BE2C (cell line): ENCODE results near the gene CRISP3.
A peak's percentile ranks its signal among the peaks of the same experiment; 100 is the strongest.

Experiments used
- DNase-seq: peaks from one replicate; pipeline ENCODE4 v3.0.0-alpha.2; 2020
- H3K27me3 ChIP-seq: fragments of 250-450 bp; sonication (Bioruptor Pico); 2 replicates; pipeline ENCODE4 v1.5.1; 2020; ENCODE audit warnings: mild to moderate bottlenecking
- H3K36me3 ChIP-seq: fragments of 250-450 bp; sonication (Bioruptor Pico); 2 replicates; pipeline ENCODE4 v1.5.1; 2020; ENCODE audit warnings: mild to moderate bottlenecking
- H3K4me1 ChIP-seq: fragments of 250-450 bp; sonication (Bioruptor Pico); 2 replicates; pipeline ENCODE4 v1.5.1; 2020
- H3K4me3 ChIP-seq: 2 replicates; pipeline ENCODE4 v1.5.1; 2011; ENCODE audit warnings: low read depth, low read length
- H3K9me3 ChIP-seq: fragments of 250-450 bp; sonication (Bioruptor Pico); 2 replicates; pipeline ENCODE4 v1.5.1; 2020
- CTCF ChIP-seq: IDR thresholded peaks from 2 replicates; pipeline ENCODE4 v1.5.1; 2012; ENCODE audit warnings: mild to moderate bottlenecking, low read depth, low read length

Gene CRISP3

GRCh38 chr6:49720372-49720771 lies 23.8 kb downstream of the CRISP3 start:
- Histone ChIP-seq H3K27me3 (no peaks in the 10 kb centered on the region), H3K9me3 (no peaks in the 10 kb centered on the region), H3K4me1 (no peaks in the 10 kb centered on the region), H3K36me3 (no peaks in the 10 kb centered on the region), H3K4me3 (no peak overlapping the region)
- DNase-seq = no peak
- no peak for TF ChIP-seq CTCF

- no peak for TF ChIP-seq CTCF
- Histone ChIP-seq H3K9me3 (no peaks in the 10 kb centered on the region), H3K4me1 (no peaks in the 10 kb centered on the region), H3K36me3 (no peaks in the 10 kb centered on the region), H3K27me3 (peaks cover 12% of the 10 kb centered on the region), H3K4me3 (peak within 1 kb of the TSS; percentile 34)
- DNase-seq = peak; percentile 51
Measured at GRCh38 chr6:49713346-49713745, 30.8 kb downstream of the CRISP3 start, which contains the start of gene CRISP2. Gene CRISP2 (minus strand): TSS chr6:49713543. CDS start chr6:49709196, 4,347 bp downstream.

- Histone ChIP-seq H3K36me3 (no peaks in the 10 kb centered on the region), H3K9me3 (no peaks in the 10 kb centered on the region), H3K4me3 (no peak overlapping the region), H3K4me1 (no peaks in the 10 kb centered on the region), H3K27me3 (no peaks in the 10 kb centered on the region)
- no peak for TF ChIP-seq CTCF
- DNase-seq = no peak
Measured at GRCh38 chr6:49698478-49698877, 45.7 kb downstream of the CRISP3 start.

- H3K36me3 ChIP-seq = no peaks in the 10 kb centered on the region
- DNase-seq = no peak
Measured at GRCh38 chr6:49693512-49693911, 50.7 kb downstream of the CRISP3 start.

GRCh38 chr6:49692534-49692933 lies 51.7 kb downstream of the CRISP3 start:
- DNase-seq = no peak
- no peaks in the 10 kb centered on the region for H3K36me3 ChIP-seq
- no peak overlapping the region for H3K4me3 ChIP-seq
- H3K27me3 ChIP-seq = no peaks in the 10 kb centered on the region
- H3K9me3 ChIP-seq = no peaks in the 10 kb centered on the region
- no peaks in the 10 kb centered on the region for H3K4me1 ChIP-seq
- no peak for TF ChIP-seq CTCF

More at GRCh38 chr6:49693512-49693911, 50.7 kb downstream of the CRISP3 start:
- no peaks in the 10 kb centered on the region for H3K27me3 ChIP-seq
- no peaks in the 10 kb centered on the region for H3K9me3 ChIP-seq
- H3K4me3 ChIP-seq = no peak overlapping the region
- H3K4me1 ChIP-seq = no peaks in the 10 kb centered on the region
- no peak for TF ChIP-seq CTCF
